Neural crest cell (in vitro differentiated cells): ENCODE data around the gene EGFLAM. TPM values are rescaled to one million over a fixed set of nuclear protein-coding genes. Genes with fewer than 3 reads are reported as not detected.

Experiments used
- DNase-seq: peaks from one replicate; pipeline ENCODE4 v3.0.0; 2021; ENCODE audit warnings: low read depth, mixed read lengths, low spot score
- H3K27ac Mint-ChIP-seq: one replicate; pipeline ENCODE4 v1.8.0; 2021; ENCODE audit warnings: mild to moderate bottlenecking, mixed read lengths; ENCODE audit not compliant: unreplicated experiment
- H3K27me3 Mint-ChIP-seq: 2 replicates; pipeline ENCODE4 v1.8.0; 2021; ENCODE audit warnings: low read depth, mild to moderate bottlenecking, mixed read lengths
- H3K36me3 Mint-ChIP-seq: 2 replicates; pipeline ENCODE4 v1.8.0; 2021; ENCODE audit warnings: low read depth, mild to moderate bottlenecking, mixed read lengths
- H3K4me1 Mint-ChIP-seq: 2 replicates; pipeline ENCODE4 v1.8.0; 2021; ENCODE audit warnings: mixed read lengths
- H3K4me3 Mint-ChIP-seq: one replicate; pipeline ENCODE4 v1.8.0; 2021; ENCODE audit warnings: mild to moderate bottlenecking, mixed read lengths
- H3K9me3 Mint-ChIP-seq: 2 replicates; pipeline ENCODE4 v1.8.0; 2021; ENCODE audit warnings: mixed read lengths
- total RNA-seq: library from RNA; stranded (reverse); gene quantifications from 2 replicates; pipeline ENCODE4 v1.2.1, GENCODE V29; 2021
- TF ChIP-seq, protein P1 (sequence below): fragments of 200-600 bp; sonication (generic); conservative IDR thresholded peaks from 2 replicates; pipeline ENCODE4 v1.5.0; 2021; ENCODE audit warnings: antibody characterized with exemption, mild to moderate bottlenecking

EGFLAM gene
- total RNA-seq, 1 donor from 2014 or later = 9.1 TPM

DNA sequence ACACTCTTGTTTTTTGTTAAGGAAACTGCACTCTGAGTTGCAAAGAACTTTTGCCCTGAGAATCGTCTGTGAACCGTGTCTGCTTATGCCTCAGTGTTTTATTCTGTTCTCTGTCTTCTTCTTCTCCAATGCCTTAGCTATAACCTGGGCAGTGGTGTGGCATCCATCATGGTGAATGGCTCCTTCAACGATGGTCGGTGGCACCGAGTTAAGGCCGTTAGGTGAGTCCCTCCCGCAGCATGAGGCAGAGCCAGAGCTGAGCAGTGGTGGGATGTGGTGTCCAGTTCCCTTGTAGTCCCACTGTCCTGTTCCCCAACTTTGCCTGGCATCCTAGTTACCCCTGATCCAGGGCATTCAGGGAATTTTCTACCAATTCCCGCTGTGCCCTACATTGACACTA lies 199.8 kb downstream of the EGFLAM start:
- H3K36me3 Mint-ChIP-seq = peaks cover 3% of the 10 kb centered on the region
- no peaks in the 10 kb centered on the region for H3K27me3 Mint-ChIP-seq
- peaks cover 3% of the 10 kb centered on the region for H3K9me3 Mint-ChIP-seq
- DNase-seq = no peak
- H3K4me1 Mint-ChIP-seq = peaks cover 4% of the 10 kb centered on the region
- TF ChIP-seq, protein P1, sequence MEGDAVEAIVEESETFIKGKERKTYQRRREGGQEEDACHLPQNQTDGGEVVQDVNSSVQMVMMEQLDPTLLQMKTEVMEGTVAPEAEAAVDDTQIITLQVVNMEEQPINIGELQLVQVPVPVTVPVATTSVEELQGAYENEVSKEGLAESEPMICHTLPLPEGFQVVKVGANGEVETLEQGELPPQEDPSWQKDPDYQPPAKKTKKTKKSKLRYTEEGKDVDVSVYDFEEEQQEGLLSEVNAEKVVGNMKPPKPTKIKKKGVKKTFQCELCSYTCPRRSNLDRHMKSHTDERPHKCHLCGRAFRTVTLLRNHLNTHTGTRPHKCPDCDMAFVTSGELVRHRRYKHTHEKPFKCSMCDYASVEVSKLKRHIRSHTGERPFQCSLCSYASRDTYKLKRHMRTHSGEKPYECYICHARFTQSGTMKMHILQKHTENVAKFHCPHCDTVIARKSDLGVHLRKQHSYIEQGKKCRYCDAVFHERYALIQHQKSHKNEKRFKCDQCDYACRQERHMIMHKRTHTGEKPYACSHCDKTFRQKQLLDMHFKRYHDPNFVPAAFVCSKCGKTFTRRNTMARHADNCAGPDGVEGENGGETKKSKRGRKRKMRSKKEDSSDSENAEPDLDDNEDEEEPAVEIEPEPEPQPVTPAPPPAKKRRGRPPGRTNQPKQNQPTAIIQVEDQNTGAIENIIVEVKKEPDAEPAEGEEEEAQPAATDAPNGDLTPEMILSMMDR = no peak
- no peak overlapping the region for H3K4me3 Mint-ChIP-seq
- H3K27ac Mint-ChIP-seq = no peak overlapping the region

DNA sequence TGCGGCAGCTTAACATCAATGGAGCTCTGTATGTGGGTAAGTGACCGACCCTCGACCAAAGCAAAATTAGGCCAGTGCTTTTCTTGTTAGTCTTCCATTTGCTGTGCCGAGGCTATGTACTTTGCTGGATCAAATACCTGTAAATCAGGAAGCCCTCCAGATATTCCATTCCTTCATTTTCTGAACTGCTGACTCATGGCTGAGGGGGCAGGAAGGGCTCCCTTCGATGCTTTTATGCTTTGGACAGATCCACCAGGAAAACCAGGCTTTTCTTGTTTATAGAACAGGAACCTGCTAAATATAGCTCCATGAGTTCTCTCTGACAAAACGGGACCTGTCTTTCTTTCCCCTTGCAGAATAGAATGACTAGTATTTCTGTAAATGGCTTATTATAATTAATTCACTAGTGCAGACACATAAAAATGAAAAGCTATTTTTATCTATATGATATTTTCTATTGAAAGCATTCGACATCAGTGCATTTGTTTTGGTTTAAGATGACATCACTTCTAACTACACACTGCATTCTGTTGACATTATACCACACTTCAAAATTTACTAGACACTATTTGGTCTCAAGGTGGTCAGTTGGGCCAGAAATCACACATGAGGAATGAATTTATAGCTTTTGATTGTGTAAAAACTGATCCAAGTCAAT lies 204.7 kb downstream of the EGFLAM start:
- no peak overlapping the region for H3K4me3 Mint-ChIP-seq
- H3K27me3 Mint-ChIP-seq = no peaks in the 10 kb centered on the region
- peaks cover 3% of the 10 kb centered on the region for H3K36me3 Mint-ChIP-seq
- peaks cover 3% of the 10 kb centered on the region for H3K9me3 Mint-ChIP-seq
- H3K27ac Mint-ChIP-seq = no peak overlapping the region
- H3K4me1 Mint-ChIP-seq = peaks cover 13% of the 10 kb centered on the region
- TF ChIP-seq, protein P1 = no peak
- DNase-seq = no peak

DNA sequence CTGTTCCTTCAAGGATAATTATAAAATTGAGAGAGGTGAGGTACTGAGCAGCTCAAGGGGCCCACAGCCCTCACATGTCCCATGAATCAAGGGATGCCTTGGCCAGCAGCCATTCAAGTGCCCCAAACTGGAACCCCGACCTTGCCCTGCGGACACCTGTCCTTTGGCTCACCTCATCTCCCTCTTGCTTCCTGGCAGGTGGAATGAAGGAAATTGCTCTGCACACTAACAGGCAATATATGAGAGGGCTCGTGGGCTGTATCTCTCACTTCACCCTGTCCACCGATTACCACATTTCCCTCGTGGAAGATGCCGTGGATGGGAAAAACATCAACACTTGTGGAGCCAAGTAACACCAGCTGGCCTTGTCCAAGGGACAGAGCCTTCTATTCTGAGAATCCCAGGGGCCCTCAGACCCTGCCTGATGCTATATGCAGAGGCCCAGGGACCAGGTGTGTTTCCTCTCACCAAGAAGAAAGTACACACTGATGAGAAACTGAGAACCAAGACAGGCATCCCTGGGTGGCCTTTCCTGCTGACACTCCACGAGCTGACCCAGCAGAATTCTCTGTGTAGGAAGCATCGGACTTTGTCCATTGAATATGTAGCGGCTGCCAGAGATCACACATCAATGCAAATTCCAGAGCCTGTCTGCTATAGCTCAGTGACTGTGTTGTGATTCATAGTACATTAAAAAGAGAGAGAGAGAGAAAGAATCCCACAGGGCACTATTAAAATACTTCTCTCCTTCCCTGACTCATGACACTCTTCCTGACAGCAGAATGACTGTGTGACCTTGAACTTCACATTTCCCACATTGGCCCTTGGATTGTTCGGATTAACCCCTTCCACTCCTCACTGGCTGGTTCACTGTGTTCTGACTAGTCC lies 205.5 kb downstream of the EGFLAM start:
- TF ChIP-seq, protein P1 = no peak
- no peak for DNase-seq
- no peak overlapping the region for H3K4me3 Mint-ChIP-seq
- no peak overlapping the region for H3K27ac Mint-ChIP-seq
- peaks cover 18% of the 10 kb centered on the region for H3K4me1 Mint-ChIP-seq
- H3K36me3 Mint-ChIP-seq = peaks cover 3% of the 10 kb centered on the region
- H3K27me3 Mint-ChIP-seq = no peaks in the 10 kb centered on the region
- peaks cover 3% of the 10 kb centered on the region for H3K9me3 Mint-ChIP-seq

DNA sequence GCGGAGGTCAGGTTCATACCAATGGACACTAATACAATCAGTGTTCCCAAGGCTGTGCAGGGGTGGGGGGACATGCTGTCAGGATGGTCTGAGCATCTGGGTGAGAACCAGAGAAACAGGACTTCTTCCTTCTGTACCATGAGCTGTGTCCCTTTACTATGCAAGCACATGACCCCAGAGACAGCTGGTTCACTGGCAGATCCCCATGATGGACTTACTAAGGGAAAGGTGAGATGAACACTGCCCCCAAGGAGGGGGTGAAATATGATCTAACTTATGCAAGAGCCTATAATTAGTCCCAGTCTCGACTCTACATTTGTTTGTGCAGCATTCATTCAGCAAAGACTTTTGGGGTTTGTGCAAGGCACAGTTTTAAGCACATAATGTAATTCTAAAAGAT lies 206.7 kb downstream of the EGFLAM start:
- peaks cover 3% of the 10 kb centered on the region for H3K36me3 Mint-ChIP-seq
- H3K27ac Mint-ChIP-seq = no peak overlapping the region
- TF ChIP-seq, protein P1 = no peak
- peaks cover 3% of the 10 kb centered on the region for H3K9me3 Mint-ChIP-seq
- no peak for DNase-seq
- H3K27me3 Mint-ChIP-seq = no peaks in the 10 kb centered on the region
- H3K4me3 Mint-ChIP-seq = no peak overlapping the region
- peaks cover 26% of the 10 kb centered on the region for H3K4me1 Mint-ChIP-seq

DNA sequence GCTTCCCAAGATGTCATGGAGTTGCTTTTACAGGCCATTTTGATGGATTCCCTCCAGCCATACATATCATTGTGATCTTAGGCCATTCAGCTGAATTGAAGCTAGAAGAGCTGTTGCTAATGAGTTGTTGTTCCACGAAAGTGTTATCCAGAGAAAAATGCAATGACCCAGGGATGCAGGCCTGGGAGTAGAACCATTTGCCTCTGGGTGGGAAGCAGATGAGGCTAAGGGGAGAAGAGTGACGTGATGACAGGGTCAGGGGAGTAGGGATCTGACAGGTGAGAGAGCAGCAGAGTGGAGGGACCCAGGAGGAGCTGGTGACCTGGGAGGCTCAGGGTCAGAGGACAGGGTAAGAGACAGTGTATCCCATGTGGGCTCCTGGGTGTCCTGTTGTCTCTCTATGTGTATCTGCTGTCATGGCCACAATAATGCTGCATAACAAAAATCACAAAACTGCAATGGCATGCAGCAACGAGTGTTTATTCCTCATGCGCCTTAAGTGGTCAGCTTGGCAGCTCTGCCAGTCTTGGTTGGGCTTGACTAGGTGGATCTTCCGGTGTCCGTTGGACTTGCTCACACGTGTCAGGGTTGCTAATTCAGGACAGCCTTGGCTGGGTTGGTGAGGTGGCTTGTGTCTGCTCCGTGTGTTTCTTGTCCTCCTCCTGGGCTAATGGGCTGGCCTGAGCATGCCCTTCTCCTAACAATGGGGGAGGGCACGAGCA lies 207.5 kb downstream of the EGFLAM start:
- Mint-ChIP-seq H3K27me3 (no peaks in the 10 kb centered on the region), H3K27ac (no peak overlapping the region), H3K4me3 (no peak overlapping the region), H3K4me1 (peaks cover 31% of the 10 kb centered on the region), H3K9me3 (peaks cover 3% of the 10 kb centered on the region), H3K36me3 (peaks cover 3% of the 10 kb centered on the region)
- no peak for DNase-seq
- TF ChIP-seq, protein P1 = no peak
